ENCODE results near the gene RAE1.

RAE1 gene

DNA sequence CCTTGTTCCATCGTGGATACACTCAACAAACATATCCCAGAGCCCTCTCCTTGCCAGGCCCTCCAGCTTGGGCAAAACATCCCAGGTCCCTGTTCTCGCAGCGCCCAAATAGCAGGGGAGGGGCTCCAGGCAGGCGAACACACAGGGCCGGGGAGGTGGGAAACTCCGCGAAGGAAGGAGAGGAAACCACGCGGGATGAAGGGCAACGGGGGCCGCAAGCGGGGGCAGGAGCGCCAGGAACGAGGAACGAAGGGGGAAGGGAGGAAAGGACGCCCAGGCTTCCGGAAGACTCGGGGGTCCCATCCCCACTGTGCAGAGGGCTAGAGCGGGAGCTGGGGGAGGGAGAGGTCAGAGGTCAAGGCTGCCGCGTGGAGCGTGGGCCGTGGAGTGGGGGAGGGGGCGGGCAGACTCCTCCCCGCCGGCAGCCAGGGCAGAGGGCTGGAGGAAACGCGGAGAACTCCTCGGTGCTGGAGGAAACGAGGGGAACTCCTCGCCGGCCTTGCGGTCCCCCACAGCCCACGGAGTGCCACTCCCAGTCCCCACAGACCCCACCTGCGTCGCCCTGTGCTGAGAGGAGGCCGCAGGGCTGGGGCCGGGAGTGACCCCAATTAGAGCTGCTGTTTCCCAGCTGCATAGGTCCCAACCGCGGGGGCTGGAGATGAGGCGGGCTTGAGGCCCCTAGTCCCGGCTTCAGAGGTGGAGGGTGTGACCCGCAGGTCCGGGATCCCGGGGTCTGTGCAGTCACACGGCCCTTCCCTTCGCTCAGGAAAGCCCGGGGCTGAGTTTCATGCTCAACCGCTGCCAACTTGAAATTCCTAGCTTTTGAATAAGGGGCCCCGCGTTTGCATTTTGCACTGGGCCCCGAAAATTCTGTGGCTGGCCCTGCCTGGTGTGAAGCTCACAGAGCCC lies 38.9 kb downstream of the RAE1 start:
- peak; percentile 77 for DNase-seq

DNA sequence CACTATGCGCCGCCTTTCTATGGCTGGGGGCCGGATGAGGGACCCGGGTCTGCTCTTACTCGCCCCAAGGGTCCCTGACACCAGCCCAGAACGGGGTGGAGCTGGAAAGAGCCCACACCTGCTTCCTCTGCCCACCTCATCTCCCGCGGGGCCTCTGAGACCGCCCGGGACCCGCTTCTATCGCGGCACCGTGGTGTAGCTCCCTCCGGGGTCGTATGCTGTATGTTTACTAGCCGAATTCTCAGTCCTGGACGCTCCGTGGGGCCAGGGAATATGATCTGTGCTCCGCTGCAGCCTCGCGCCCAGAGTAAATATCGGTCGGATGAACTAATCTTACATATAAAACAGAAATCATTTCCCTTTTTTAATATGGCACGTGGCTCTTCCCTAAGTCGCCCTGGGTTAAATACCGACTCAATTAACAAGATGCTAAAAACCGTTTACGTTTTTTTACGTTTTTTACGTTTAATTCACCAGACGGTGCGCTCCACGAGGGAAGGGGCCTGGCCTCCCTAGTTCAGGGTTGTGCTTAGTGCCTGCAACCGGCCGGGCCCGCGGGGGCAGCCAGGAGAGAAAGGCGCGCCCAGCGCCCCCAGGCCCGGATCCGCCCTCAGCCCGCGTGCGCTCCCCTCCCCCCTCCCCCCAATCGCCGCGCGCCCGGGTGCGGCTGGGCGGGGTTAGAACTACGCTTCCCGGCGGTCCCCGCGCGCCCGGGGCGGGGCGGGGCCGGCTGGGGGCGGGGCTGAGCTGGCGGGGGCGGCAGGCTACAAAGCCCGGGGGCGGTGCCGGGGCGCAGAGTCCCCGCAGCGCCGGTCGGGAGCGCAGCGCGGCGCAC lies 39.8 kb downstream of the RAE1 start, which contains the start of gene RBM38:
RBM38 (plus strand) TSS at position 793 of the 835 bp plus-strand sequence. CDS start 186 bp downstream, outside the sequence.
- DNase-seq = peak; percentile 74

DNA sequence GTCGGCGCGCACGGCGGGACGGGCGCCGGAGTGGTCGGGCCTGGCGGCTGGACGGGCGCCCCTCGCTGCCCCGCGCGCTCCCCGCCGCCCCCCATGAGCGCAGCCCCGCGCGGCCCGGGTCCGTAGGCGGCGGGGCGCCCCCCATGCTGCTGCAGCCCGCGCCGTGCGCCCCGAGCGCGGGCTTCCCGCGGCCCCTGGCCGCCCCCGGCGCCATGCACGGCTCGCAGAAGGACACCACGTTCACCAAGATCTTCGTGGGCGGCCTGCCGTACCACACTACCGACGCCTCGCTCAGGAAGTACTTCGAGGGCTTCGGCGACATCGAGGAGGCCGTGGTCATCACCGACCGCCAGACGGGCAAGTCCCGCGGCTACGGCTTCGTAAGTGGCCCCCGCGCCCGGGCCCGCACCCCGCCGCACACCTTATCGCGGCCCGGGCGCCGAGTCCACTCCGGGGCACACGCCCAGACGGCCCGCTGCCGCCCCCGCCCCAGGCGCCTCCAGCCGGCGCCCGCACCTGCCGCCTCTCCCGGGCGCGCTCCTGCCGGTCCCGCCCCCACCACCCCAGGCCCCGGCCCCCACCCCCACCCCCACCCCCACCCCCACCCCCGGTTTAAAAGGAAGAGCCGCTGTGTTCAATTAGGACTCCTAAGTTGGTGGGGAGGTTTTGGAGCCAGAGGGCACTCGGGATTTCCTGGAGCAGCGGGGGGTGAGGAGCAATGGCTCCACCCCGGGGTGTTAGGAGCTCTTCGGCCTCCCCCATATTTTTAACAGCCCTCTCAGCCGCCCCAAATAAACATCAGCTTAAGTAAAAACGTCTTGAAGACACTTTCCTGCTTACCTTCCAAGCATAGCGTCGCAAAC lies 40.6 kb downstream of the RAE1 start:
- peak; percentile 41 for DNase-seq

DNA sequence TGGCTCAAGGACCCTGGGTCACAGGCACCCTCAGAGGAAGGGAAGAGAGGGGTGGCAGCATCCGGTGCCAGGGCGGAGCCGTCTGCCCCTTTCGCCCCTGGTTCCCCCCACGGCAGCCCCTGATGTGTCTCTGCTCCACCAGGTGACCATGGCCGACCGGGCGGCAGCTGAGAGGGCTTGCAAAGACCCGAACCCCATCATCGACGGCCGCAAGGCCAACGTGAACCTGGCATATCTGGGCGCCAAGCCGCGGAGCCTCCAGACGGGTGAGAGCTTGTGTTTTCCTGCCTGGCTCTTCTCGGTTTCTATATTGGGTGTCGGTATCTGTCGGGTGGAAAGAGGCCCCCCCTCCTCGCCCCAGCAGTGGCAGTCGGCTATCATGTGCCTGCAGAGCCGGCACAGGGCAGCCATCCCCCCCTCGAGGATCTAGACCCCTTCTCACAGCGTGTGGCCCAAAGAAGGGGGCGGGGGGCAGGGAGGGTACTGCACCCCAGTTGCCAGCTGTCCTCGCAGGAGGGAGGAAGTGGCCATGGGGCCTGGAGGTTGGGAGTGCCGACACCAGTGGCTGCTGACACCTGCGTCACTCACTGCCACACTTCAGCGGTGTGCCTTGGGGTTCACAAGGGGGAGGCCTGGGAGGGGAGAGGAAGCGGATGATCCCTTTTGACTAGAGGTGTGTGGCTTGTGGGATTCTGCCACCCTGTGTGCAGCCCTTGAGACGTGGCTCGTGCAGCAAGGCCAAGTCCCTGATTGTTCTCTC lies 41.6 kb downstream of the RAE1 start:
- peak; percentile 87 for DNase-seq

DNA sequence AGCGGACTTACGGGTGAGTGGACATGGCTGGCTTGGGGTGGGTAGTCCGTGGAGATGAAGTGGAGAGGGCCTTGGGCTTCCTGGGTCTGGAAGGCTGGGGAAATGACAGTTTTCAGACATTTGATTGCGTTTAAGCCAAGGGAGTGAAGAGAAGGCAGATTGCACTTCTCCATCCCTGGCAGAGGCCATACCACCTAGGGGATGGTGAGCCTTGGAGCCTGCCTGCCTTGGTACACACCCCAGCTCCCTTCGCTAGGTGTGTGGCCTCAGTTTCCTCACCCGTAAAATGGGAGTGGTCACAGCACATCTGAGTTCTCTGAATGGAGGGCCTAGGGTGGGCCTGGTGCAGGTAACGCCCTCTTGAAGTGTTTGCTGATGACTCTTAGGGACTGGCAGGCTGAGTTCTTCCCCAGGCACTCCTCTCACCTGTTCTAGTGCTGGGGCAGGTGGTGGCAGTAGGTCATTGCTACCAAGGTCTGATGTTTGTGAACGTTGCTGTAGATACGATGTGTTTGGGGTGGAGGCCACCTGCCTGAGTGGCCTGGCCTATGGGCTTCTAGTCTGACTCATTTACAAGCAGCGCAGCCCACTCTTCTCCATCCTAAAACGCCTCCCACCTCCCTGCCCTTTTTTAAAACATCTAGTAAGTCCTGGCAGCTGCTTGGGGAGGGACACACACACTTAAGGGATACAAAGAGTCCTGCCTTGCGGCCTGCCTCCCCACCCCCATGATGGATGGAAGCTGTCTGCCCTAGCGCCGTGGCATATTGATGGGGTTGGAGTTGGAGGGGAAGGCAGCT lies 42.5 kb downstream of the RAE1 start:
- no peak for DNase-seq

DNA sequence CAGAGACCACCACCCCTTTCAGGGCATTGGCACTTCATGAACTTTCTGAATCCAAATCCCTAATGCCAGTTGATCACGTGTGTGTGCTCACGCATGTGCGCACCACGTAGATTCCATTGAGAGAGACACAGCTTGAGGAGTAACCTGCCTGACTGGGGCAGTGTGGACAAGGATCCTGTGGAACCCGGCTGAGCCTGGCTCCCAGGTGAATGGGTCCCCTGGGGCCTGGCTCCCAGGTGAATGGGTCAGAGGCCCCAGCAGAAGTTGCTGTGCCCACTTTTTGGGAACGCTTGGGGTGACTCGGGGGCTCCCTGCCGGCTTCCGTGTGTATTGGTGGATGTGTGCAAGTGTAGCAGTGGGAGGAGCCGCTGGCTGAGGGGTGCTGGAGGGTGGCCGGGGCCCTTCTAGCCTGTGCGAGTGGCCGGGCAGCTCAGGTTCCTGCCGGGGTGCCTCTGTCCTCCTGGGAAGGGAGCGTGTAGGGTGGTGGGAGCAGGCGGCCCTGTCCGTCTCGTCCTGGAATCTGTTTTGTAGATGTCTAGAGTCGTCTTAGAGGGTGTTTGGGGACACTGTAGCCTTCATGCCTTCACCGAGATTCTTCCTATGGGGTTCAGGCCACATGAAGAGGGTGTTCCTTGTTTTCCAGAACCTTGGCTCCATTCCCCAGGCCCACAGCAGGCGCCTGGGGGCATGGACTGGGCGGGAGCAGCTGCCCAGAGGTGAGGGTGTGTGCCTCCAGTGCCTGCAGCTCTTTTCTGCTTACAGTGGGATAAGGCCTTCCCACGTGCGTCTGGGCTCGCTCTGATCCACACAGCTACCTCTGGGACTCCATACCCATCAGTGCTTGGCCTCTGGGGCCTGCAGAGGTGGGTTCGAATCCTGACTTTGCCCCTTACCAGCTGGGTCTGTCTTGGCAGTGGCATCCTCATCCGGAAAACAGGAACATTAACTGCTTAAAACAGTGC lies 43.3 kb downstream of the RAE1 start:
- no peak for DNase-seq

DNA sequence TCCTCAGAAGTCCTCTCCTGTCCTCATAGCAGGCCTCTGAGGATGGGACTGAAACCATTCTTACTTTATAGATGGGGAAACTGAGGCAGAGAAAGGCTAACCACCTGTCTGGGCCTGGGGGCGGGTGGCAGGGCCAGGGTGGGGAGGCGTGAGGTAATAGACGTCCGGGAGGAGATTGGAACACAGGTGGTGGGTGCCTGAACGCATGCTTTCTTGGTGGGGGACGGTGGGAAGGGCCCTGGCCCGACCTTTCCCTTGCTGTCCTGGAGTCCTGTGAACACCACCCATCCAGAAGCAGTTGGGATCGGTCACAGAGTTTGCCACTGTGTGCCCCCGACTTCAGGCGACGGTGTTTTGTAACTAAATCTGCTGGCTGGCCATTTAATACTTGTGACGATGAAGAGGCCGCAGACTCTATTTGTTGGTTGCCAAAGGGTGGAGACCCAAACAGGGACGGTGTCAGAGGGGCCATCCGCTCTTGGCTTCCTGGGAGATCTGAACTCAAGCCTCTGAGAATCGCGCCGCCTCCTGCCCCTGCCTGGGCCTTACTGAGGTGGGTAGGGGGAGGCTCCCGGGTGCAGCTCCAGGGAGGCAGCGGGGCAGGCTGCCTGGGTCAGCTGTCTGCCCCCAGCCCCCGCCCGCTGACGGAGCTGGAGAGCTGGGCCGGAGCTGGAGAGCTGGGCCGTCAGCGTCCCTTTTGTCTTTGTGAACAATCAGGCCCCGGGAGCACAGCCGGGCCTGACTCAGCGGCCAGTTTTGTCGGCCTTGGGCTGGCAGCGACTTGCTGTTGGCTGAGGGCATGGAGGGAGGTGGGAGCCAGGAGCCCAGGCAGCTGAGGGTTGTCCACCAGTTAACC lies 44.3 kb downstream of the RAE1 start:
- no peak for DNase-seq

DNA sequence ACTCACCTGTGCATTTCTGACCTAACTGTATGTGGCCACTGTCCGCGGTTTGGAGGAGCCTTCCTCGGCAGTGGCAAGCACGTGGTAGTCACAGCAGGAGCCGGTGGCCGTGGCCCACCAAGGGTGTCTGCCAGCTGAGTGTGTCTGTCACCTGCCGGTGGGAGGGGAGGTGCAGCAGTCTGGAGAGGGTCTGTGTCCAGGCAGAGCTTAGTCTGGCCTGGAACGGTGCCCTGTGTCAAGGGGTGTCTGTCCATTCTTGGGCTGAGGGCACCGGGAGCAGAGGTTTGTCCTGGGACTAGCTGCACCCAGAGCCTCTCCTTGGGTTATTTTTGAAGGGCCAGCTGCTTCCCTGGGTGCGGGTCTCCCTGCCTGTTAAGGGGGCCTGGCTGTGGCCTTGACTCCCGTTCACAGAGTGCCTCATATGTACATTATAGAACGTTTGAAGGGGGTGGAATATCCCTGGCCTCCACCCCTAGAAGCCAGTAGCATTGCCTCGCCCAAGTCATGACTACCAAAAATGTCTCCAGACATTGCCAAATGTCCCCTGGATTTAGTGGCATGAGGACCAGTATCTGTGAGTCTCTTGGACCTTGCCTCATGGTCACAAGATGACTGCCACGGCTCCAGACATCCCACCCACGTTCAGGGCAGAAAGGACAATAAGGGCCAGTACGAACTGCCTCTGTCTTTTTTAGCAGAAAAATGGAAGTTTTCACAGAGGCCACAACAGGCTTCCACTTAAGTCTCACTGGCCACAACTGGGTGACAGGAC lies 45.3 kb downstream of the RAE1 start:
- no peak for DNase-seq

DNA sequence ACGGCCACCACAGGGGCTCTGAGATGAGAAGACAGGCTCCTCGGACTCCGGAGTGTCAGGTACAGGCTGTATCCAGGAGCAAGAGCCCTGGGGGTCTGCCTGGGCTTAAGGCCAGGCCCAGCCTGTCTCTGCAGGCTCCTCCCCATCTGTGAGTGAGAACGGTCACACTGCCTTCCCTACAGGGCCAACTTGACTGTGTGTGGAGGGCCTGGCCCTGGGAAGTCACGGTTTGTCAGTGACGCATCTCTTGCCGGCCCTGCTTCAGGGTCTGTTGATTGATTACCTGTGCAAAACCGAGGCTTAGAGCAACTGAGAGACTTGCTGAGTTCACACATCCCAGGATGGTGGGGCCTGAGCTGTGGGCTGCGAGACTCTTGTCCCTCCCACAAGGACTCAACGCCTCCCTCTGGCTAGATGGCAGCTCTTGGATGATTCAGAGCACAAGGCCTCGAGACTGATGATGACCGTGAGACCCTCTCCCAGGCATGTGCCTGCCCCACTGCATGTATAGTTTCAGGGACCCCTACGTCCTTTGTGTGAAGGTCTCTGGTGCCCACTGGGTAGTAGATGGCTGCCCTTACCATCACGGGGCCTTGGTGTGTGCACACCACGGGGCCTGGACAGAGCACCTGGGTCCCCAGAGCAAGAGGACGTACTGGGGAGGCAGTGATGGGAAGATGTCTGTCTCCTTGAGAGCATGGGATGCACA lies 46.1 kb downstream of the RAE1 start:
- DNase-seq = no peak

DNA sequence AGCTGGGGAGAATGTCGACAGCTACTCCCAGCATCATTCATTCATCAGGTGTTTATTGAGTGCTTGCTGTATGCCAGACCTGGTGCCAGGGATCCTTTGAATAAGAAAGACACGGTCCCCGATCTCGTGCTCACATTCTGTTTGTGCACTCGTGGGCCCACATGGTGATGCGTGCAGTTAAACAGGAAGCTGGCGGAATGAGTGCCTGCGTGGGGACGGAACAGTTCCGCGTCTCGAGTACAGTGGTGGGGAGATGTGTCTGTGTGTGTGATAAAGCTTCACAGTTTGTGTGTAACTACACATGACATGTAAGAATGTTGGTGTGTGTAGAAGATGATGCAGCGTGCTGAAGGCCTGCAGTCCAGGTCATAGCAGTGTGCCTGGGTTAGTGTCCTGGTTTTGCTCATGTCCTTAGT lies 46.6 kb downstream of the RAE1 start:
- peak; percentile 60 for DNase-seq

DNA sequence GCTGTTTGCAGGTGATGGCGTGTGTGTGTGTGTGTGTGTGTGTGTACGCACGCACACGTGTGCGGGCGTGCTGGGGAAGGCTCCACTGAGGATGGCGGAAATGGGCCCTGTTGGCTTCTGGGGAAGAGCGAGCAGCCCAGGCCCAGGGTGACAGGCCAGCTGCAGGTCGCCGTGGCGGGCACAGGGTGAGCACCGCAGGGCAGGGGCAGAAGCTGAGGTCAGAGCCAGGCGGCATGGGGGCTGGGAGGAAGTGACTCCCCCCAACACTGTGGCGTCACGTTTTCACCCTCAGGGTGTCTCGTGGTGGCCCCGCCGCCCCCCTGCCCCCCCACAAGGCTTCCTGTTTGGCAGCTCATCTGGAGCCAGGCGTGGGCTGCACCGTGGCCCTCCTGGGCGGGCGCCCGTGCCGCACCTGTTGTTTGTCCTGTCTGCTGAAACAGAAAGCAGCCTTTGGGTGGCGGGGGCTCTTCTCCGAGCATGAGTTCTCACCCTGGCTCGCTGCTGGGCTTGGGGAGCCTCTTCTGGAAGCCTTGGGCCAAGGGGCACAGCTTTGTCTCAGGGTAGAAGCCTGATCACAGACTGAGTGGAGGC lies 47.3 kb downstream of the RAE1 start:
- peak; percentile 92 for DNase-seq

DNA sequence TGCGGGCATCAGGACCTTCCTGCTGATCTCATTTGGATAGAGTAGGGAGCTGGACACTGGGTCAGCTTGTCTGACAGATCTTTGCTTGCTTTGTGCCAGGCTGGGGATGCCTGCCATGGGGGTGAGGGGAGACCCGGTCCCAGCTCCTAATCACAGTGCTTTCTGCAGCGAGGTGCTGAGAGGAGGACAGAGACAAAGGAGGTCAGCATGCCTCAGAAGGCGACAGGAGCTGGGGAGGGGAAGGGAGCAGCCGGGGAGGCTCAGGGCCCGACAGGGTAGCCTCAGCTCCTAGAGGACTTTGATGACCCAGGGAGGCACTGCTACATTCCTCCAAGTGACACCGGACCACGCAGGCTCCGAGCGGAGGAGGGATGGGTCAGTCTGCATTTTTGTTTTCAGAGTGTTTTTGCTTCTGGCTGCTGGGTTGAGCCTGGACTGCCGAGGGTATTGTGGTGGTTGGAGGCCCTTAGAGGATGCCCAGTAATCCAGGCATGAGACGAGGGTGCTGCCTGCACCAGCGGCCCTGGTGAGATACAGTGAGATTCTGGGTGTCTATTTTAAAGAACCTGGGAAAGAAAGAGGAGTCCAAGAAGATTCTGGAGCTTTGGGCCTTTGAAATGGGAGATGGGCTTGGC lies 48.0 kb downstream of the RAE1 start:
- no peak for DNase-seq

DNA sequence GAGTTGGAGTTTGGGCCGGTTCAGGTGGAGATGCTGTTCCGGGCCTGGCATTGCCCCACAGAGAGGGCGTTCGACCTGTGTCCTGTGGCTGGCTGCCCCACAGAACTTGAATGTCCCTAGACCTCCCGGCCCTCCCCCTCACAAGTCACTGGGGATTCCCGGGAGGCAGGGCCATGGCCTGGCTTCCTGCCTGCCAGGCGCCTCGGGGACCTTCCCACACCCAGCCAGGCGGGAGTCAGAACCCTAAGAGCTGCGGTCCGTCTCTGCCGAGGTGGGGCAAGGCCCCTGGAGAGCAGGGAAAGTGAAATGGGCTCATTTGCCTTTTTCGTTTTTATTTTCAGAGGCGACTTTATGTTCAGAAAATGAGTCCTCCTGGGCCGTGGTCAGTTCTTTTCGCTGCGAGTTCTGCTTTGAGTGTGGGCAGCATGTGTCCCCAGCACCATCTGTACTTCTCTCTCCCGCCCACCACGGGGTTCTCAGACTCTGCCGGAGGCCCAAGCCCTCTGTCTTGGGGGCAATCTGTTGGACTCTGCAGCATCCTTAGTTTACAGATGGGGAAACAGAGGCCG lies 48.6 kb downstream of the RAE1 start:
- peak; percentile 57 for DNase-seq

DNA sequence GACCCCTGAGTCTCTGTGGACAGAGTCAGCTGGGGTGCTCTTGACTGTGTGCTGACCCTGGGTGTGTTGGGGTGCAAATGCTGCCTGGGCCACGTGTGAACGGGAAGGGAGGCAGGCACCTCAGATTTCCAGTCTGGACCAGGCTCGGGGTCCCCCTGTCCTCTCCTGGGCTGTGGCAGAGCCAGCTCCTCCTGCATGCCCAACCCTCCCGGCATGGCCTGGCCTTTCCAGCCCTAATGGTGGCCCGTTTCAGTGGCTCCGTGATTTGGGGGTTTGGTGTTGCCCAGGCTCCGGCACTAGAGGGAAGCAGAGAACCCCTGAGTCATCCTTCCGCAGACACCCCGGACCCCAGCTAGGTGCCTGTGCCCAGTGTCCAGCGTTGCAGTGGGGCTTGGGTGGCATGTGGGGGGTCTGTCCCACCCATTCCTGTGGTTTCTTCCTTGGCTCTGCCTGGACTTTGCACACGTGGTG lies 49.2 kb downstream of the RAE1 start:
- DNase-seq = no peak

DNA sequence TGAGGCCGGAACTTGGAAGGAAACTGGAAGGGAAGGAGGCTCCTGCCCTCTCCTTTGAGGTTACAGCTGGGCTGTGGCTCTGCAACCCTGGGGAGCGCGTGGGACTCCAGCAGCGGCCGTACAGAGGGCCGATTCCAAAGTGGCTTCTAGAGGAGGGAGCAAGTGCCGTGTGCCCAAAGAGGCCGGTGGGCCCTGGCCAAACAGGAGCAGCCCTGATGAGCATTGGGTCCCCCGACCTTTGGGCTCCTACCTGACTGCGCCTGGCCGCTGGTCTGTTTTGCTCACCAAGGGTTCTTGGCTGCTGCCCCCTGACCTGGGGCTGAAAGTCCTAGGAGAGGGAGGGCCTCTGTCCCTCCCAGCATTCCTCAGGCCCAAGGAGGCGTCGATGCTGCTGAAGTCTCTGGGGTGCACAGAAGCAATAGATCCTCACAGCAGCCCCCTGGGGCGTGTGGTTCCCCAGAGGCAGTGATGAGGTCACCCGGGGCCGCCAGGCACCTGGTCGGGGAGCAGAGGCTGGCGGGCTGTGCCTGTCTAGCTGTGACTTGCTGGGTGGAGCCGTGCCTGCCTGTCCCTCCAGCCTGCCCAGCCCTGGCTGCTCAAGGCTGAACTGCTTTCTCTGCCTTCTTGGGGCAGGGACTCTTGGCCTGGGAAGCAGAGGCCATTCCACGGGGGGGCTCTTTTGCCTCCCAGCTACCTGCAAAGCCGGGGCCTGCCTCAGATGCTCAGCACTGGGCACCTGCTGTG lies 49.9 kb downstream of the RAE1 start:
- no peak for DNase-seq
